Neural cell (in vitro differentiated cells): ENCODE data around the gene CTAGE1.

ENCODE experiments used
- EZH2 ChIP-seq: fragments of 200-600, 300-800 bp; shearing (Covaris generic), sonication (generic); IDR thresholded peaks from 2 replicates; pipeline ENCODE4 v1.6.1; 2014; ENCODE audit warnings: antibody characterized with exemption, low read length, borderline replicate concordance, mild to moderate bottlenecking; ENCODE audit not compliant: insufficient read depth, poor library complexity, severe bottlenecking
- MXI1 ChIP-seq: fragments of 450-650 bp; conservative IDR thresholded peaks from 2 replicates; pipeline ENCODE4 v1.6.1; 2014; ENCODE audit warnings: antibody characterized with exemption, mild to moderate bottlenecking; ENCODE audit not compliant: poor library complexity, severe bottlenecking
- RAD21 ChIP-seq: fragments of 450-650 bp; conservative IDR thresholded peaks from 2 replicates; pipeline ENCODE4 v1.6.1; 2014; ENCODE audit warnings: antibody characterized with exemption, mild to moderate bottlenecking, moderate library complexity
- REST ChIP-seq: IDR thresholded peaks from 2 replicates; pipeline ENCODE4 v1.6.1; 2012; ENCODE audit warnings: borderline replicate concordance
- SMC3 ChIP-seq: fragments of 450-650 bp; conservative IDR thresholded peaks from 2 replicates; pipeline ENCODE4 v1.6.1; 2014; ENCODE audit warnings: antibody characterized with exemption, mild to moderate bottlenecking, moderate library complexity; ENCODE audit not compliant: poor library complexity
- TF ChIP-seq, protein P1 (sequence below): fragments of 450-650 bp; IDR thresholded peaks from 2 replicates; pipeline ENCODE4 v1.5.1; 2014; ENCODE audit warnings: antibody characterized with exemption, mild to moderate bottlenecking, moderate library complexity; ENCODE audit not compliant: poor library complexity, severe bottlenecking

DNA sequence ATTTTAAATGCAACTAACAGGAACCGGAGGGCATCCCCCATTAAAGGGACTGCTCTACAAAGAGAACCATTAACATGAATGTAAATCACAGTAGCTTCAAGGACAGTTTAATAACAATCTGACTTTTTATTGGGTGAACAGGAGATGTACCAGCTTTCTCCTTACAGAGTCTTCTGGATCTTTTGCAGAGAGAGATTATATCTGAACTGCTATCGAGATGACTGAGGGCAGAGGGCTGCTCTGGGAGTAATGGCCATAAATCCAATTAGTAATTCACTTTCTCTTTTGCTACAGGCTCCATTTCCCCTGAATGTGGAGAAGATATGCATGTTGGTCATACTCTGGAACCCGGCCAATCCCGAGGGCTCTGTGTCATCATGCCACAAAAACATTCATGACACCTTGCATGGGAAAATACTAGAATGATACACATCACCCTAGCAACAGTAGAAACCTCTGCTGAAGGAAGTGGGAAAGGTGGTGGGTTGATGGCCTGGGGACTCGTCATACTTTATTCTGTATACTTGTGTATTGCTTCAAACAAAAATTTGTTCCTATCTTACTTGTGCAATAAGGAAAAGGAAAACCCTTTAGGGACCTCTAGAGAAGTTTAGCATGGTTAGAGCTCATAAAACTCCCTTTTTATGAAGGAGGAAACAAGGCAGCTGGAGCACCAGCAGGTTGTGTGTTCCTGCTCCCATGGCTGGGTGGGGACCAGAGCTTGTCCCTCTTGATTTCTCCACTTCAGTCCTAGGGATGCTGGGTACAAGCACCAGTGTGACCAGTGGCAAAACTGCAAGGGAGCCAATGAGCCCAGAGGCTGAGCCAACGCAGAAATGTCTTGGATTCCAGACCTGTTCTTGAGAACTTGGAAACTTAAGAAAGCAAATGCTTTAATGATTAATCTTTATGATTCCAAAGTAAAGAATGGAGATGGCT lies 26.0 kb downstream of the CTAGE1 start:
- TF ChIP-seq, protein P1, sequence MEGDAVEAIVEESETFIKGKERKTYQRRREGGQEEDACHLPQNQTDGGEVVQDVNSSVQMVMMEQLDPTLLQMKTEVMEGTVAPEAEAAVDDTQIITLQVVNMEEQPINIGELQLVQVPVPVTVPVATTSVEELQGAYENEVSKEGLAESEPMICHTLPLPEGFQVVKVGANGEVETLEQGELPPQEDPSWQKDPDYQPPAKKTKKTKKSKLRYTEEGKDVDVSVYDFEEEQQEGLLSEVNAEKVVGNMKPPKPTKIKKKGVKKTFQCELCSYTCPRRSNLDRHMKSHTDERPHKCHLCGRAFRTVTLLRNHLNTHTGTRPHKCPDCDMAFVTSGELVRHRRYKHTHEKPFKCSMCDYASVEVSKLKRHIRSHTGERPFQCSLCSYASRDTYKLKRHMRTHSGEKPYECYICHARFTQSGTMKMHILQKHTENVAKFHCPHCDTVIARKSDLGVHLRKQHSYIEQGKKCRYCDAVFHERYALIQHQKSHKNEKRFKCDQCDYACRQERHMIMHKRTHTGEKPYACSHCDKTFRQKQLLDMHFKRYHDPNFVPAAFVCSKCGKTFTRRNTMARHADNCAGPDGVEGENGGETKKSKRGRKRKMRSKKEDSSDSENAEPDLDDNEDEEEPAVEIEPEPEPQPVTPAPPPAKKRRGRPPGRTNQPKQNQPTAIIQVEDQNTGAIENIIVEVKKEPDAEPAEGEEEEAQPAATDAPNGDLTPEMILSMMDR: no peak
- TF ChIP-seq REST: no peak
- TF ChIP-seq SMC3: no peak
- no peak for TF ChIP-seq MXI1
- no peak for TF ChIP-seq RAD21
- no peak for TF ChIP-seq EZH2
